HG02870 (cell line): ENCODE measurements around the gene ARNT2.
"Not testable (repeated sequence)": the region's sequence is repeated elsewhere in the genome, so short reads cannot be mapped to it uniquely, and the experiment has no call there.

Experiments
- ATAC-seq: cut with Tn5 transposase; IDR thresholded peaks from one replicate; pipeline ENCODE4 v1.9.1; 2021; ENCODE audit warnings: mild to moderate bottlenecking, moderate library complexity; ENCODE audit not compliant: unreplicated experiment

Gene ARNT2

DNA sequence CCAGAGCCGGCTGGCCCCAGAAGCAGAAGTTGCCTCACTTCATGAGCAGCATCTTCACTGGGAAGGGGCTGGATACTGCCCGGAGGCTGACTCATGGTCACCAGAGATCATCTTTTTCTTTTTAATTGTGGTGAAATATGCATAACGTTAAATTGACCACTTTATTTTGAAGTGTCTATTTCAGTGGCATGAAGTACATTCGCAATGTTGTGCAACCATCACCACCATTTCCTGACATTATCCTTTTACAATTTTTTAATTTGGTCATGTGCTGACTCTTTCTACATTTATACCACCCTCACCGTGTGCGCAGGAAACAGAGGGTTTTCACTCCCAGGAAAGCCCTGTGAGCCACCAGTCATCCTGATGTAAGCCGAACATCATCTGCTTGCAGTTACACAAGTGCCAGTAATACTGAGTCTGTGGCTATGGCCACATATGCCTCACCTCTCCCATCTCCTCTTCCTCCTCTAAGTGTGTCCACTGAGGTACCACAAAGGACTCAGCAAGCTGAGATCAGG, 239.3 kb downstream of the ARNT2 start:
- no peak for ATAC-seq

DNA sequence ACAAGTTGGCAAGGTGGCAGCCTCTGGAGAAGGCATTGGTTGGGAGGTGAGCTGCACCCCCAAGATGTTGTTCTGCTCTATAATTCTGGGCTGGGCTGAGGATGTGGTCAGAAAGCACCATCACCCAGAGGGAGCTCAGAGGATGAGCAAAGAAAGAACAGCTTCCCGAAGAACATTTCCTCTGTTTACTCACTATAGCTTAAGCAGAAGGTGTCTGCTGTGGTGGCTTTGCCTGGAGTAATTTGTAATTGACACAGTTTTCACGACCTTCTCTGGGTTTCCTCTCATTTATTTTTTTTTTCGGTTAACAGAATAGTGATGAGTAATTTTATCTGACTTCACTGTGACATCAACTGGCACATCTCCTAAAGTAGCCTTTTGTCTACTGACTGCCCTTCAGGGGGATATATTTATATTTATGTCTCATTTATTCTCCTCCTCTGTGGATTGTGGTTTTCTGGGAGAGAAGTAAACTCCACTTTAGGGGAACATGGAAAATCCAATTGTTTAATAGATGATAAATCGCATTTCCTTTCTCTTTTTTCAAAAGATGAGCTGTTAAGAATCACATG, 241.4 kb downstream of the ARNT2 start:
- no peak for ATAC-seq

DNA sequence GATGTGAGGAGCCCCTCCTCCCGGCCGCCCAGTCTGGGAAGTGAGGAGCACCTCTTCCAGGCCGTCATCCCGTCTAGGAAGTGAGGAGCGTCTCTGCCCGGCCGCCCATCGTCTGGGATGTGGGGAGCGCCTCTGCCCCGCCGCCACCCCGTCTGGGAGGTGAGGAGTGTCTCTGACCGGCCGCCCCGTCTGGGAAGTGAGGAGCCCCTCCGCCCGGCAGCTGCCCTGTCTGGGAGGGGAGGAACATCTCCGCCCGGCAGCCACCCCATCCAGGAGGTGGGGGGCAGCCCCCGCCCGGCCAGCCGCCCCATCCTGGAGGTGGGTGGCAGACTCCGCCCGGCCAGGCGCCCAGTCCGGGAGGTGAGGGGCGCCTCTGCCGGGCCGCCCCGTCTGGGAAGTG, 243.2 kb downstream of the ARNT2 start:
- not testable (repeated sequence) for ATAC-seq
